HG02938 (cell line): ENCODE results near the gene IFNGR2.
"Not testable (repeated sequence)": the region's sequence is repeated elsewhere in the genome, so short reads cannot be mapped to it uniquely, and the experiment has no call there.

Experiments
- ATAC-seq: cut with Tn5 transposase; IDR thresholded peaks from one replicate; pipeline ENCODE4 v1.9.1; 2021; ENCODE audit warnings: mild to moderate bottlenecking, moderate library complexity; ENCODE audit not compliant: unreplicated experiment

IFNGR2 gene

GRCh38 chr21:33377221-33377920, 25.8 kb upstream of the IFNGR2 start:
- no peak for ATAC-seq

- no peak for ATAC-seq
Observed at GRCh38 chr21:33378081-33378480, 25.1 kb upstream of the IFNGR2 start.

- ATAC-seq = not testable (repeated sequence)
Observed at GRCh38 chr21:33379934-33380333, 23.3 kb upstream of the IFNGR2 start.

DNA sequence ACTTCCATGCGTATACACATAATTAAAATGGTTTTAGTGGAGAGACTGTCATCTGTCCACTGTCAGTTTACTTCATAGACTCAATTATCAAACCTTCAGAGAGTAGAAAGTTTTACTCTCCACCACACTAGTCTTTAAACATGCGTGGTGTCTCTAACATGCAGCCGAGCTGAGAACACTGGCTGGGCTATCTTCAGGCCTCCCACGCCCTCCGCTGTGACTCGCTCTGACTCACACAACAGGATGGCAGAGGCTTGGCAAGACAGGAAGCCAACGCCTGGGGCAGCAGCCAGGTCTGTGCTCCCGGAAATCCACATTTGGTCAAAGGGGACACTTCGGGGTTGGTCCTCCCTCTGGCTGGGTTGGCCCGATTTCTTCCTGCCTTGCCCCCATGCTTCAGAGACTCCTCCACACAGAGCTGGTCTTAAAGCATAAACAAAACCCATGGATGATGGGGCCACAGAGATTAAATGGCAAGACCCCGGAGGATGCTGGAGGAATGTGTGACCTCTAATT, 22.7 kb upstream of the IFNGR2 start:
- peak; percentile 32 for ATAC-seq

GRCh38 chr21:33381381-33381780, 21.8 kb upstream of the IFNGR2 start:
- not testable (repeated sequence) for ATAC-seq

- ATAC-seq = peak; percentile 77
Observed at GRCh38 chr21:33383056-33383888, 19.9 kb upstream of the IFNGR2 start.

DNA sequence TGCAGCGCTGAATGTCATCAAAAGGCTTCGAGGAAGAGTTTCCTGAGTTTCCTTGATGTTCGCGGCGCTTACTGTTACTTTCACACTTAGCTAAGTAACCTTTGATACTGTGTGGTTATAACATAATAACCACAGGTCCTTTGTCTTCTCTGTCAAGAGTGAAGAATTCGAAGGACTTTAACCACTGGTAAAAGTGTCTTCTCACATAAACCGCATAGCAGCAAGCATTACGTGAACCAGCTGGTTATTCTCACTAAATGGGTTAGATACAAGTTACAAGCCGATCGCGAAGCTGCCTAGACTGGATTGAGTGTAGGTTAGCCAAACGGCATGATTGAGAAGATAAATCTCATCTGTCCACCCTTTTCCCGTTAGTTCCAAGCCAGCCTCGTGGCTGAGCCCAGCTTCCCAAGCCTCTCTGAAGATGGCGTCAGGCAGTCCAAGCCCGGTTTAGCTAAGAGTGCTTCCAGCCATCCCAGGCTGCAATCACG, 18.3 kb upstream of the IFNGR2 start:
- no peak for ATAC-seq

- no peak for ATAC-seq
Observed at GRCh38 chr21:33386222-33386784, 16.9 kb upstream of the IFNGR2 start.

DNA sequence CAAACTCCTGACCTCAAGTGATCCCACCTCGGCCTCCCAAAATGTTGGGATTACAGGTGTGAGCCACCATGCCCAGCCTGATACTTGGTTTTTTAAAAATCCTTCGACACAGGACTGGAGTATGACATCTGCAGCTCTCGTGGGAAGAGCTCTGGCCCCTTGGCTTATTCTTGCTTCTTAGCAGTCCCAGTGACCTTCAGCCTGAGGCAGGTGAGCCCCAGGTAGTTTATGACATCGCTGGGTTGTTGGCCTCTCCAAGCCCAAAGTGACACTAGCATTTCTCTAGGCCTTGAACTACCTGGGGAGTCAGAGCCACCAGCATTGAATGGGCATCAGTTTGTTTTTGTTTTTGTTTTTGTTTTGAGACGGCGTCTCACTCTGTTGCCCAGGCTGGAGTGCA, 15.9 kb upstream of the IFNGR2 start:
- no peak for ATAC-seq

DNA sequence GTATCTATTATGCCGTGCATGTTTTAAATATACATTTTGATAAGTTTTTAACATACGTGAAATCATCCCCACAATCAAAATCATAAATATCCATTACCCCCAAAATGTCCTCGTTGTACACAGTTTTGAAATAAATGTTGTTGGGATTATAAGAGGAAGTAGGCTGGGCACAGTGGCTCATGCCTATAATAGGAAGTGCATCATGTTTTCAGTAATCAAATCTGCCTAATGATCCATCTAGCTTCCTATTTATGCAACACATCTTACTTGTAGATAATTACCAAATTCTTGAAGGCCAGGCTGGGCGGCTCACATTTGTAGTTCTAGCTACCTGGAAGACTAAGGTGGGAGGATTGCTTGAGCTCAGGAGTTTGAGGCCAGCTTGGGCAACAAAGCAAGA, 15.0 kb upstream of the IFNGR2 start:
- no peak for ATAC-seq

GRCh38 chr21:33390479-33390878, 12.7 kb upstream of the IFNGR2 start:
- no peak for ATAC-seq

GRCh38 chr21:33391656-33392055, 11.6 kb upstream of the IFNGR2 start:
- ATAC-seq = no peak

GRCh38 chr21:33392284-33392985, 10.8 kb upstream of the IFNGR2 start:
- no peak for ATAC-seq

GRCh38 chr21:33393348-33393747, 9.9 kb upstream of the IFNGR2 start:
- ATAC-seq = no peak

DNA sequence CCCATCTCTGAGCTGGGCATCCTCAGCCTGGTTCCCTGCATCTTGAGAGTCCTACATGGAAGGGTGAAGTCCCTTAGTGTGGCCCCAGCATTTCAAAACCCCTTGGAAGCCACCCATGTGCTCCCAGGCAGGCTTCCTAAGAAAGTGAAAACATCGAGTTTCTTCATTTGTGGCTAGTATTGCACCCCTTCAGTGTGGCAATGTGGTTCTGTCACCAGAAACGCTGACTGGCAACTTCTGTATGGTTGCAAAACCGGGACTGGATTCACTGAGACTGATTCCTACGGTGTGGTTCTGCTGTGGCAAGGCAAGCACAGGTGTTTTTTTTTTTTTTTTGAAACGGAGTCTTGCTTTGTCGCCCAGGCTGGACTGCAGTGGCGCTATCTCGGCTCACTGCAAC, 9.0 kb upstream of the IFNGR2 start:
- no peak for ATAC-seq

DNA sequence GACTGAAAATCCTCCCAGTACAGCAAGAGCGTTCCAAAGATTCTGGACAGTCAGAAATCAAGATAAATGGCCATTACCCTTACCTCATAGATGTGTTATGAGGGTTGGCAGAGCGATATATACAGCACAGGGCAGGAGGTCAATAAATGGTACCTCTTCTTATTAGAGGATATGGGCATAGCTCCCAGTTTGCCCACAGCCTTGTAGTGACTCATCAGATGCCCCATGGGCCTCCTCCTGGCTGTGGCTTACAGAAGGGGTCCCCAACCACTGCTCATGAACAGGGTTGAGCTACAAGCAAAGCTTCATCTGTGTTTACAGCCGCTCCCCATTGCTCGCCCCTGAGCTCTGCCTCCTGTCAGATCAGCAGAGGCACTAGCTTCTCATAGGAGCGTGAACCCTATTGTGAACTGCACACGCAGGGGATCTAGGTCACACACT, 7.3 kb upstream of the IFNGR2 start:
- no peak for ATAC-seq

DNA sequence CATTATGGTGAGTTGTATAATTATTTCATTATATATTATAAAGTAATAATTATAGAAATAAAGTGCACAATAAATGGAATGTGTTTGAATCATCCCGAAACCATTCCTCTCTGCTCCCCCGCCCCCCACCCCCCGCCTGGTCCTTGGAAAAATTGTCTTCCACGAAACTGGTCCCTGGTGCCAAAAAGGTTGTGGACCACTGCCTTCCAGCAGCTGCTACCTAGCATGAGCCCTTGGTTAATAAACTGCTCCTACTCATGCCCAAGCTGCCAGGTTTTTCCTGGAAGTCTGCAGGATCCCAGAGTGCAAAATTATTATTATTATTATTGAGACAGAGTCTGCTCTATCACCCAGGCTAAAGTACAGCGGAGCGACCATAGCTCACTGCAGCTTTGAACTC, 6.8 kb upstream of the IFNGR2 start:
- ATAC-seq = no peak

DNA sequence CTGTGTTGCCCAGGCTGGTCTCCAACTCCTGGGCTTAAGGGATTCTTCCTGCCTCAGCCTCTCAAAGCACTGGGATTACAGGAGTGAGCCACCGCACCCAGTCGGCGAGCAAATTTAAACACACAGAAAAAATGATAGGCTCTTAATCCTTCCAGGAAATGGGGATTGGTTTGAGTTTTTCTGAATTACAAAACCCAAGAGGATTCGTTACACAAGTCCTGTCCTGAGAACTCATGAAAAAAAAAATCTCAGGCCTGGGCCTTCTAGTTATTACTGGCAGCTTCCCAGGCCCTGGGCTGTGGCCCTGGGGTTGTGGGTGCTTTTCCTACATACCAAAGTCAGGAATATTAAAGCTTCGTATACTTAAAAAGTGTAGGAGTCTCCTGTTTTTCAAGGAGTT, 6.3 kb upstream of the IFNGR2 start:
- ATAC-seq = no peak

DNA sequence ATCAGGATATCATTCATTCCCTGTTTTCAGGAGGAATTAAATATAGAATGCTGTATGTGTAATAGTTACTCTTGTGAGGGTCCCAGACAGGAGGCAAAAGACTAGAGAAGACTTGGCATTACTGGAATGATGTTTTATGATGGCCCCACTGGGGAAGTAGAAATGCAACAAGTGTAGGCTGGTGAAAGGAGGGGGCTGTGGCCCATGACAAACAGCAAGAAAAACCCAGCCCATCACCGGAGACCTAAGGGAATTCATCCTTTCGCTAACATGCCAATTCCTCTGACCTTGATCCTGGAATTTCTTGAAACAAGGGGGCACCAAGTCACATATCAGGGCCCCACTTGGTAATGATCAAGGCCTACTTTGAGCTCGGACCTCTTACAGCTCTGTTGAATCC, 5.5 kb upstream of the IFNGR2 start:
- ATAC-seq = no peak

GRCh38 chr21:33398361-33398760, 4.9 kb upstream of the IFNGR2 start:
- no peak for ATAC-seq

DNA sequence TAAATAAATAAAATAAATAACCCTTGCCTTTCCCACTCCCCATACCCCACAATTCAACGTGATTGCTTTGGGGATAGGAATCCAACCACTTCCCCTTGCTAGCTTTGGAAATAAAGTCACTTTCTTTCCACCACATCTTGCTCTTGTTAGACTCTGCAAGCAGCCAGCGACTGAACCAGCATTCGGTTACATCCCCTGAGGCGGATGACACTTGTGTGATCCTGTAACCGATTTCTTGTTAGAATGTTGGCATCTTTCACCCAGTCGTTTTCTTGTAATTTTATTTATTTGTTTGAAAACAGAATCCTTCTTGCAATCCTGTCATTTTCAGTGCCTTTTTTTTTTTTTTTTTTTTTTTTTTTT, 1.6 kb upstream of the IFNGR2 start:
- ATAC-seq = no peak
